CD14-positive monocyte (primary cell): Measurements from ENCODE around the gene SPTBN5. TPM values are rescaled to one million over a fixed set of nuclear protein-coding genes. Genes with fewer than 3 reads are reported as not detected.

Experiments
- DNase-seq, 3 donors: peaks; one replicate each; pipeline ENCODE4 v3.0.0-alpha.2; 2011 to 2022
- H2AFZ ChIP-seq: 2 replicates; pipeline ENCODE4 v1.6.0; 2012; ENCODE audit warnings: mild to moderate bottlenecking, low read depth, low read length, inconsistent platforms; ENCODE audit not compliant: insufficient read depth, poor library complexity, severe bottlenecking
- H3K27ac ChIP-seq, 2 donors: 1 replicate in 1 of 2; 2 replicates in 1 of 2; pipeline ENCODE4 v1.5.1; 2012 to 2013; ENCODE audit warnings: low read length in 2 of 2, control low read depth in 1 of 2, inconsistent platforms in 1 of 2, low read depth in 1 of 2, mild to moderate bottlenecking in 1 of 2
- H3K27me3 ChIP-seq, 2 donors: one replicate each; pipeline versions ENCODE4 v1.6.0 to v1.6.1; 2011 to 2013; ENCODE audit warnings: low read length in 2 of 2; ENCODE audit not compliant: control insufficient read depth in 2 of 2, insufficient read depth in 2 of 2
- H3K36me3 ChIP-seq, 2 donors: replicated peaks in 1 of 2; 1 replicate in 1 of 2; 2 replicates in 1 of 2; pipeline versions ENCODE4 v1.5.1 to v1.6.1; 2012 to 2013; ENCODE audit warnings: low read length in 2 of 2, control low read depth in 1 of 2, inconsistent platforms in 1 of 2, mild to moderate bottlenecking in 1 of 2; ENCODE audit not compliant: insufficient read depth in 2 of 2, control insufficient read depth in 1 of 2
- H3K4me1 ChIP-seq, 2 donors: 1 replicate in 1 of 2; 2 replicates in 1 of 2; pipeline versions ENCODE4 v1.5.1 to v1.6.1; 2012 to 2013; ENCODE audit warnings: low read length in 2 of 2, control low read depth in 1 of 2, inconsistent platforms in 1 of 2, mild to moderate bottlenecking in 1 of 2, moderate library complexity in 1 of 2; ENCODE audit not compliant: insufficient read depth in 2 of 2, control insufficient read depth in 1 of 2
- H3K4me2 ChIP-seq: replicated peaks from 2 replicates; pipeline ENCODE3; 2012; ENCODE audit warnings: low read length, moderate library complexity, mild to moderate bottlenecking; ENCODE audit not compliant: poor library complexity, severe bottlenecking; ENCODE audit errors: extremely low read depth
- H3K4me3 ChIP-seq, 3 experiments: fragments of 200-600 bp in 1 of 3; sonication (generic) in 1 of 3; replicated peaks in 1 of 3; 1 replicate in 2 of 3; 2 replicates in 1 of 3; pipeline ENCODE4 v1.5.1; 2011 to 2013; ENCODE audit warnings: low read length in 3 of 3, mild to moderate bottlenecking in 3 of 3, control low read depth in 2 of 3, low read depth in 2 of 3, inconsistent platforms in 1 of 3, moderate library complexity in 1 of 3
- H3K79me2 ChIP-seq: 2 replicates; pipeline ENCODE4 v1.6.0; 2012; ENCODE audit warnings: mild to moderate bottlenecking, control low read depth, inconsistent platforms, low read length, moderate library complexity; ENCODE audit not compliant: insufficient read depth
- H3K9ac ChIP-seq: 2 replicates; pipeline ENCODE4 v1.6.0; 2017; ENCODE audit warnings: low read length, mild to moderate bottlenecking; ENCODE audit not compliant: insufficient read depth, poor library complexity, severe bottlenecking
- H3K9me3 ChIP-seq, 2 donors: replicated peaks in 1 of 2; 1 replicate in 1 of 2; 2 replicates in 1 of 2; pipeline versions ENCODE4 v1.5.1 to v1.6.1; 2012 to 2013; ENCODE audit warnings: low read length in 2 of 2, control low read depth in 1 of 2; ENCODE audit not compliant: control insufficient read depth in 1 of 2, insufficient read depth in 1 of 2
- H4K20me1 ChIP-seq: 2 replicates; pipeline ENCODE4 v1.6.0; 2012; ENCODE audit warnings: mild to moderate bottlenecking, low read length, control low read depth, moderate library complexity; ENCODE audit not compliant: insufficient read depth
- H3K27ac Mint-ChIP-seq, 7 donors: one replicate each; pipeline ENCODE4 v1.8.0; 2020; ENCODE audit warnings: mild to moderate bottlenecking in 7 of 7, mixed read lengths in 7 of 7, moderate library complexity in 6 of 7, inconsistent platforms in 2 of 7
- H3K27me3 Mint-ChIP-seq, 3 donors: one replicate each; pipeline ENCODE4 v1.8.0; 2021 to 2022; ENCODE audit warnings: low read depth in 3 of 3, mild to moderate bottlenecking in 3 of 3, mixed read lengths in 3 of 3, moderate library complexity in 3 of 3, inconsistent platforms in 1 of 3
- H3K36me3 Mint-ChIP-seq, 2 donors: one replicate each; pipeline ENCODE4 v1.8.0; 2020; ENCODE audit warnings: mixed read lengths in 2 of 2, inconsistent platforms in 1 of 2, mild to moderate bottlenecking in 1 of 2
- H3K4me1 Mint-ChIP-seq: one replicate; pipeline ENCODE4 v1.8.0; 2020; ENCODE audit warnings: mild to moderate bottlenecking, mixed read lengths
- H3K4me3 Mint-ChIP-seq, 2 donors: one replicate each; pipeline ENCODE4 v1.8.0; 2020; ENCODE audit warnings: mild to moderate bottlenecking in 2 of 2, mixed read lengths in 2 of 2, moderate library complexity in 1 of 2
- H3K9me3 Mint-ChIP-seq, 7 donors: one replicate each; pipeline ENCODE4 v1.8.0; 2020 to 2022; ENCODE audit warnings: mixed read lengths in 7 of 7, mild to moderate bottlenecking in 6 of 7, moderate library complexity in 6 of 7, inconsistent platforms in 2 of 7
- WGBS: methylation state at CpG from one replicate; pipeline ENCODE4 v1.1.5; 2013; ENCODE audit warnings: missing lambda C conversion rate; ENCODE audit not compliant: insufficient coverage; 5-methylcytosine and 5-hydroxymethylcytosine counted together
- intact Hi-C, 2 donors: fragments of 100-400 bp; cut with micrococcal nuclease; formaldehyde crosslinking; loops; one replicate each; pipeline versions ENCODE4 v1.15.0 to v1.15.1; 2023
- polyA plus RNA-seq, 3 donors: library from polyadenylated mRNA; depleted of rRNA in 1 of 3; unstranded in 2 of 3; stranded (reverse) in 1 of 3; fragments of 300-500 nt in 2 of 3; fragments of >200 nt in 1 of 3; fragmentation: Illumina TruSeq in 2 of 3; gene quantifications; 1 replicate in 2 of 3; 2 replicates in 1 of 3; pipeline ENCODE4 v1.2.3, GENCODE V29; 2012 to 2021
- TF ChIP-seq, protein P1 (sequence below): fragments of 200-600 bp; IDR thresholded peaks from one replicate; pipeline ENCODE4 v1.8.0; 2022; ENCODE audit warnings: antibody characterized with exemption, mild to moderate bottlenecking

SPTBN5 gene
- polyA plus RNA-seq, 3 donors = 0.29 TPM; not detected in 2

DNA sequence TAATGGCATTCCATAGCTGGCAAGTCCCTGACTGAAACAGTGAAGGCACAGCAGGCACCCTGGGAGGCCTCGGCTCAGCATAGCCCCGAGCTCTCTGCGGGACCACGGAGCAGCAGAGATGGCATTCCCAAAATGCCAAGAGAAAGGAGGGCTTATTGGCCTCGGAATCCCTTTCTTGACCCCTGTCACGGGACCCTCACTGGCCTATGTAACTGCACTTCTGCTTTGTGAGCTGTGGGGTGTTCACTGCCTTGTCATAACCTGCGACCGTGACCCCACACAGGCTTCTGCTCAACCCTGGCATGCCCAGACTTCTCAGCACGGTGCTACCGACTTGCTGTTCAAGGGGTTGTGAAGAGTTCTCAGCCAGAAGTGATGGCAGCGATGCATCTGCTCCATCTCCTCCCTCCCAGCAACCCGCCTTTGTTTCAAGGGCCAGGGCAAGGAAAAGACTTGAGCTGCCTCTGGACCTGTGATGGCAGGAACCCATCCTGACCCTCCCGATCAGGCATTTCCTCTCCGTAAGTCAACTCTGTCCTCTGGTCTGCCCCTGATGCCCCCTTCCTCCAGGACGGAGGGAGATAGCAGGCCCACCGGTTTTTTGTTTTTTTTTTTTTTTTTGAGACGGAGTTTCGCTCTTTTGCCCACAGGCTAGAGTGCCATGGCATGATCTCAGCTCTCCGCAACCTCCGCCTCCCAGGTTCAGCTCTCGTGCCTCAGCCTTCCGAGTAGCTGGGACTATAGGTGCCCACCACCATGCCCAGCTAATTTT, 48.0 kb upstream of the SPTBN5 start:
- Histone ChIP-seq H2AFZ (no peak overlapping the region), H3K9me3 (no peaks in the 10 kb centered on the region), H3K4me3 (no peak overlapping the region), H3K9ac (no peak overlapping the region), H3K4me1 (peaks cover 15% of the 10 kb centered on the region in 2 donors), H3K79me2 (peaks cover 41% of the 10 kb centered on the region), H3K27me3 (no peaks in the 10 kb centered on the region), H3K4me2 (no peak overlapping the region), H4K20me1 (peaks cover 39% of the 10 kb centered on the region), H3K27ac (no peak overlapping the region), H3K36me3 (peaks cover 57 to 91% of the 10 kb centered on the region in 2 donors)
- H3K9me3 Mint-ChIP-seq = peaks cover 0 to 2% (median 0%) of the 10 kb centered on the region in 7 donors
- peaks cover 0 to 3% (median 0%) of the 10 kb centered on the region in 3 donors for H3K27me3 Mint-ChIP-seq
- intact Hi-C loops = no loop called here
- peak overlapping the region in 5 of 7 donors; percentile 13 to 63 (median 54) for H3K27ac Mint-ChIP-seq
- DNase-seq = no peak
- WGBS = 92% methylated on average over 14 of the region's 22 CpGs
- H3K4me1 Mint-ChIP-seq = peaks cover 15% of the 10 kb centered on the region
- H3K36me3 Mint-ChIP-seq = peaks cover 79 to 90% of the 10 kb centered on the region in 2 donors
- TF ChIP-seq, protein P1, sequence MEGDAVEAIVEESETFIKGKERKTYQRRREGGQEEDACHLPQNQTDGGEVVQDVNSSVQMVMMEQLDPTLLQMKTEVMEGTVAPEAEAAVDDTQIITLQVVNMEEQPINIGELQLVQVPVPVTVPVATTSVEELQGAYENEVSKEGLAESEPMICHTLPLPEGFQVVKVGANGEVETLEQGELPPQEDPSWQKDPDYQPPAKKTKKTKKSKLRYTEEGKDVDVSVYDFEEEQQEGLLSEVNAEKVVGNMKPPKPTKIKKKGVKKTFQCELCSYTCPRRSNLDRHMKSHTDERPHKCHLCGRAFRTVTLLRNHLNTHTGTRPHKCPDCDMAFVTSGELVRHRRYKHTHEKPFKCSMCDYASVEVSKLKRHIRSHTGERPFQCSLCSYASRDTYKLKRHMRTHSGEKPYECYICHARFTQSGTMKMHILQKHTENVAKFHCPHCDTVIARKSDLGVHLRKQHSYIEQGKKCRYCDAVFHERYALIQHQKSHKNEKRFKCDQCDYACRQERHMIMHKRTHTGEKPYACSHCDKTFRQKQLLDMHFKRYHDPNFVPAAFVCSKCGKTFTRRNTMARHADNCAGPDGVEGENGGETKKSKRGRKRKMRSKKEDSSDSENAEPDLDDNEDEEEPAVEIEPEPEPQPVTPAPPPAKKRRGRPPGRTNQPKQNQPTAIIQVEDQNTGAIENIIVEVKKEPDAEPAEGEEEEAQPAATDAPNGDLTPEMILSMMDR = no peak
- no peak overlapping the region for H3K4me3 Mint-ChIP-seq

DNA sequence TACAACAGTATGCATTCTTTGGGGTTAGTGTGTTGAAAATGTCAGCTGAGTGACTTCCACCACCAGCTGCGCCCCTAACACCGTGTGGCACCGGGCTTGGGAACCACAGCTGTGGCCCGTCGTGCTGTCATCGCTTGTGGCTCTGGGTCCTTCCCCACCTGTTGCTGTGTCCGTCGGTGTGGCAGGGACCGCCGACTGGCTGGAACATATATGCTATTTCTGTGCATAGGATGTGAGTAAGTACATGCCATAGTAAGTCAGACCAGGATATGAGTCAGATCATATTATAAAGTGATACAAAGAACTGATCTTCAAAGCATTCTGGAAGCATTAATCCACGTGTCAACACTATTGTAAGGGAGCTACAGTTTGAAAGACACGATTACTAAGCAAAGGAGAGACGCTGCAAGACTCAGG, 46.6 kb upstream of the SPTBN5 start:
- peaks cover 0 to 6% (median 0%) of the 10 kb centered on the region in 3 donors for H3K27me3 Mint-ChIP-seq
- H3K27ac ChIP-seq = no peak overlapping the region
- TF ChIP-seq, protein P1 = no peak
- peaks cover 0 to 5% (median 0%) of the 10 kb centered on the region in 7 donors for H3K9me3 Mint-ChIP-seq
- H3K36me3 Mint-ChIP-seq = peaks cover 79 to 90% of the 10 kb centered on the region in 2 donors
- no peak for DNase-seq
- H3K9ac ChIP-seq = no peak overlapping the region
- H3K4me1 Mint-ChIP-seq = peaks cover 29% of the 10 kb centered on the region
- H3K36me3 ChIP-seq = peaks cover 44 to 78% of the 10 kb centered on the region in 2 donors
- H3K27me3 ChIP-seq = no peaks in the 10 kb centered on the region
- H3K9me3 ChIP-seq = no peaks in the 10 kb centered on the region
- peaks cover 23 to 29% of the 10 kb centered on the region in 2 donors for H3K4me1 ChIP-seq
- no peak overlapping the region for H3K4me2 ChIP-seq
- H2AFZ ChIP-seq = no peak overlapping the region
- 100% methylated on average over 8 of the region's 13 CpGs for WGBS
- H3K4me3 Mint-ChIP-seq = no peak overlapping the region
- no peak overlapping the region for H3K4me3 ChIP-seq
- peaks cover 32% of the 10 kb centered on the region for H3K79me2 ChIP-seq
- H3K27ac Mint-ChIP-seq = peak overlapping the region in 1 of 7 donors; percentile 23
- H4K20me1 ChIP-seq = peaks cover 31% of the 10 kb centered on the region
- intact Hi-C loops = no loop called here
